ENCODE results near the gene OR2AT4.
"Not testable (repeated sequence)": the region's sequence is repeated elsewhere in the genome, so short reads cannot be mapped to it uniquely, and the experiment has no call there.

Gene OR2AT4

GRCh38 chr11:75105462-75105925, 8.8 kb upstream of the OR2AT4 start:
- peaks cover 11% of the 10 kb centered on the region for H3K9me3 ChIP-seq
- no peak overlapping the region for H3K27ac ChIP-seq
- no peaks in the 10 kb centered on the region for H3K27me3 ChIP-seq
- no peak overlapping the region for H3K4me3 ChIP-seq
- no peak for TF ChIP-seq Cebpa-rat (IDR thresholded peaks at IDR 0.05)
- H3K4me1 ChIP-seq: no peaks in the 10 kb centered on the region
- H3K9ac ChIP-seq: no peak overlapping the region
- H3K36me3 ChIP-seq: no peaks in the 10 kb centered on the region
- no peaks in the 10 kb centered on the region for H4K20me1 ChIP-seq
- H3K4me2 ChIP-seq: no peak overlapping the region

GRCh38 chr11:75103380-75104026, 6.8 kb upstream of the OR2AT4 start:
- Histone ChIP-seq H3K4me1 (no peaks in the 10 kb centered on the region), H3K27ac (no peak overlapping the region), H3K4me3 (no peak overlapping the region), H3K36me3 (no peaks in the 10 kb centered on the region), H3K4me2 (no peak overlapping the region), H3K9me3 (0 out of 2 replicates have a peak, but pooled peaks cover 4% of the 10 kb centered on the region), H4K20me1 (no peaks in the 10 kb centered on the region), H3K9ac (no peak overlapping the region), H3K27me3 (no peaks in the 10 kb centered on the region)
- no peak for TF ChIP-seq Cebpa-rat (IDR thresholded peaks at IDR 0.05)

- no peak for TF ChIP-seq Cebpa-rat (IDR thresholded peaks at IDR 0.05)
- no peaks in the 10 kb centered on the region for H3K4me1 ChIP-seq
- 0 out of 2 replicates have a peak, but pooled peaks cover 3% of the 10 kb centered on the region for H3K9me3 ChIP-seq
- no peak overlapping the region for H3K4me3 ChIP-seq
- H3K27me3 ChIP-seq: no peaks in the 10 kb centered on the region
- H3K4me2 ChIP-seq: no peak overlapping the region
- H3K36me3 ChIP-seq: no peaks in the 10 kb centered on the region
- no peak overlapping the region for H3K9ac ChIP-seq
- H4K20me1 ChIP-seq: no peaks in the 10 kb centered on the region
- H3K27ac ChIP-seq: no peak overlapping the region
Observed at GRCh38 chr11:75101424-75102128, 4.9 kb upstream of the OR2AT4 start.

- no peak overlapping the region for H3K4me3 ChIP-seq
- H3K36me3 ChIP-seq: no peaks in the 10 kb centered on the region
- no peaks in the 10 kb centered on the region for H3K9me3 ChIP-seq
- H3K4me2 ChIP-seq: no peak overlapping the region
- H3K27me3 ChIP-seq: no peaks in the 10 kb centered on the region
- no peak overlapping the region for H3K27ac ChIP-seq
- no peak overlapping the region for H3K9ac ChIP-seq
- no peaks in the 10 kb centered on the region for H3K4me1 ChIP-seq
- H4K20me1 ChIP-seq: no peaks in the 10 kb centered on the region
- TF ChIP-seq Cebpa-rat (IDR thresholded peaks at IDR 0.05): no peak
Observed at GRCh38 chr11:75100314-75100713, 3.6 kb upstream of the OR2AT4 start.

GRCh38 chr11:75099635-75100034, 3.0 kb upstream of the OR2AT4 start:
- Histone ChIP-seq H3K9me3 (no peaks in the 10 kb centered on the region), H3K9ac (no peak overlapping the region), H3K27ac (no peak overlapping the region), H4K20me1 (no peaks in the 10 kb centered on the region), H3K4me3 (no peak overlapping the region), H3K4me2 (no peak overlapping the region), H3K4me1 (no peaks in the 10 kb centered on the region), H3K27me3 (no peaks in the 10 kb centered on the region), H3K36me3 (no peaks in the 10 kb centered on the region)
- TF ChIP-seq Cebpa-rat (IDR thresholded peaks at IDR 0.05): no peak

GRCh38 chr11:75098835-75099439, 2.3 kb upstream of the OR2AT4 start:
- not testable (repeated sequence) for H3K9ac ChIP-seq, H3K4me2 ChIP-seq, H3K27me3 ChIP-seq, H3K9me3 ChIP-seq, H3K4me1 ChIP-seq, H3K36me3 ChIP-seq, H3K4me3 ChIP-seq, H4K20me1 ChIP-seq, H3K27ac ChIP-seq

- H3K27ac ChIP-seq, H4K20me1 ChIP-seq, H3K9me3 ChIP-seq, H3K4me1 ChIP-seq, H3K4me3 ChIP-seq, H3K27me3 ChIP-seq, H3K4me2 ChIP-seq, H3K36me3 ChIP-seq, H3K9ac ChIP-seq: not testable (repeated sequence)
Observed at GRCh38 chr11:75098181-75098580, 1.5 kb upstream of the OR2AT4 start.

- H3K9ac ChIP-seq: no peak overlapping the region
- H3K4me1 ChIP-seq: no peaks in the 10 kb centered on the region
- TF ChIP-seq Cebpa-rat (IDR thresholded peaks at IDR 0.05): no peak
- no peaks in the 10 kb centered on the region for H3K36me3 ChIP-seq
- H3K27ac ChIP-seq: no peak overlapping the region
- no peaks in the 10 kb centered on the region for H3K9me3 ChIP-seq
- no peak overlapping the region for H3K4me2 ChIP-seq
- no peaks in the 10 kb centered on the region for H3K27me3 ChIP-seq
- no peak overlapping the region for H3K4me3 ChIP-seq
- H4K20me1 ChIP-seq: no peaks in the 10 kb centered on the region
Observed at GRCh38 chr11:75097173-75097557, 489 bp upstream of the OR2AT4 start.

- H3K4me1 ChIP-seq: not testable (repeated sequence)
Observed at GRCh38 chr11:75094382-75094781, 2.3 kb downstream of the OR2AT4 start.

GRCh38 chr11:75090671-75091177, 6.0 kb downstream of the OR2AT4 start:
- Histone ChIP-seq H3K27me3 (no peaks in the 10 kb centered on the region), H3K4me2 (no peak overlapping the region), H3K9me3 (peaks cover 16% of the 10 kb centered on the region), H4K20me1 (no peaks in the 10 kb centered on the region), H3K27ac (no peak overlapping the region), H3K4me1 (no peaks in the 10 kb centered on the region), H3K4me3 (no peak overlapping the region), H3K36me3 (no peaks in the 10 kb centered on the region), H3K9ac (no peak overlapping the region)
- no peak for TF ChIP-seq Cebpa-rat (IDR thresholded peaks at IDR 0.05)

More at GRCh38 chr11:75094382-75094781, 2.3 kb downstream of the OR2AT4 start:
- H3K27me3 ChIP-seq, H3K36me3 ChIP-seq, H3K4me2 ChIP-seq, H3K4me3 ChIP-seq, H3K27ac ChIP-seq, H4K20me1 ChIP-seq, H3K9ac ChIP-seq: not testable (repeated sequence)
- peaks cover 16% of the 10 kb centered on the region for H3K9me3 ChIP-seq
